ENCODE data around the gene BFSP2. TPM values are rescaled to one million over a fixed set of nuclear protein-coding genes. Genes with fewer than 3 reads are reported as not detected.

The BFSP2 gene
- total RNA-seq, 4 donors from 2014 or later, result not detected

GRCh38 chr3:133448478-133449122 lies 48.7 kb downstream of the BFSP2 start:
- Histone ChIP-seq H3K36me3 (no peaks in the 10 kb centered on the region), H3K27ac (no peak overlapping the region), H3K27me3 (no peaks in the 10 kb centered on the region), H3K9me3 (no peaks in the 10 kb centered on the region), H3K4me3 (no peak overlapping the region), H3K4me1 (no peaks in the 10 kb centered on the region)
- no peak for TF ChIP-seq POLR2AphosphoS5 (IDR thresholded peaks at IDR 0.05)
- no peak for TF ChIP-seq CTCF (IDR thresholded peaks at IDR 0.05)
- no peak for TF ChIP-seq POLR2A (IDR thresholded peaks at IDR 0.05)
- no peak for TF ChIP-seq EP300 (IDR thresholded peaks at IDR 0.05)
- ATAC-seq, result no peak
- 68 to 82% methylated on average over 3 to 4 of the region's 4 CpGs for WGBS, 2 donors (ENCODE audit: low coverage in 1 of 2)

- 87 to 100% methylated on average over 3 of the region's 3 CpGs for WGBS, 2 donors (ENCODE audit: low coverage in 1 of 2)
Measured at GRCh38 chr3:133451309-133451708, 51.5 kb downstream of the BFSP2 start.

GRCh38 chr3:133452641-133453319 lies 52.9 kb downstream of the BFSP2 start:
- no peaks in the 10 kb centered on the region for H3K27me3 ChIP-seq
- ATAC-seq, result no peak
- WGBS, 2 donors (ENCODE audit: low coverage in 1 of 2), result 45 to 46% methylated on average over 3 to 5 of the region's 5 CpGs
- no peaks in the 10 kb centered on the region for H3K36me3 ChIP-seq
- H3K4me3 ChIP-seq, result no peak overlapping the region
- TF ChIP-seq POLR2A (IDR thresholded peaks at IDR 0.05) (no peak), CTCF (IDR thresholded peaks at IDR 0.05) (no peak), POLR2AphosphoS5 (IDR thresholded peaks at IDR 0.05) (no peak), EP300 (IDR thresholded peaks at IDR 0.05) (no peak)
- no peaks in the 10 kb centered on the region for H3K4me1 ChIP-seq
- H3K9me3 ChIP-seq, result no peaks in the 10 kb centered on the region
- no peak overlapping the region for H3K27ac ChIP-seq

More at GRCh38 chr3:133451309-133451708, 51.5 kb downstream of the BFSP2 start:
- no peaks in the 10 kb centered on the region for H3K9me3 ChIP-seq
- no peaks in the 10 kb centered on the region for H3K36me3 ChIP-seq
- no peak overlapping the region for H3K4me3 ChIP-seq
- TF ChIP-seq POLR2AphosphoS5 (IDR thresholded peaks at IDR 0.05), result no peak
- H3K27me3 ChIP-seq, result no peaks in the 10 kb centered on the region
- no peak overlapping the region for H3K27ac ChIP-seq
- no peaks in the 10 kb centered on the region for H3K4me1 ChIP-seq
- ATAC-seq, result no peak

GRCh38 chr3:133453383-133453782 lies 53.5 kb downstream of the BFSP2 start:
- no peaks in the 10 kb centered on the region for H3K4me1 ChIP-seq
- H3K9me3 ChIP-seq, result no peaks in the 10 kb centered on the region
- no peak for TF ChIP-seq CTCF (IDR thresholded peaks at IDR 0.05)
- no peak for TF ChIP-seq EP300 (IDR thresholded peaks at IDR 0.05)
- TF ChIP-seq POLR2A (IDR thresholded peaks at IDR 0.05), result no peak
- no peaks in the 10 kb centered on the region for H3K27me3 ChIP-seq
- H3K4me3 ChIP-seq, result no peak overlapping the region
- 70 to 76% methylated on average over 3 of the region's 3 CpGs for WGBS, 2 donors (ENCODE audit: low coverage in 1 of 2)
- no peaks in the 10 kb centered on the region for H3K36me3 ChIP-seq
- H3K27ac ChIP-seq, result no peak overlapping the region
- no peak for ATAC-seq

- no peak for ATAC-seq
- TF ChIP-seq POLR2AphosphoS5 (IDR thresholded peaks at IDR 0.05), result no peak
- TF ChIP-seq CTCF (IDR thresholded peaks at IDR 0.05), result no peak
- TF ChIP-seq EP300 (IDR thresholded peaks at IDR 0.05), result no peak
- TF ChIP-seq POLR2A (IDR thresholded peaks at IDR 0.05), result no peak
- Histone ChIP-seq H3K27me3 (no peaks in the 10 kb centered on the region), H3K9me3 (no peaks in the 10 kb centered on the region), H3K36me3 (no peaks in the 10 kb centered on the region), H3K27ac (no peak overlapping the region), H3K4me3 (no peak overlapping the region), H3K4me1 (peaks cover 0 to 17% (median 7%) of the 10 kb centered on the region in 3 donors)
- WGBS, 2 donors (ENCODE audit: low coverage in 1 of 2), result 72 to 92% methylated on average over 3 of the region's 3 CpGs
Measured at GRCh38 chr3:133455281-133455680, 55.4 kb downstream of the BFSP2 start.
